Ovary (tissue), 9 donors: ENCODE results near the gene ERVV-1. TPM values are rescaled to one million over a fixed set of nuclear protein-coding genes. Genes with fewer than 3 reads are reported as not detected.

ENCODE experiments used
- DNase-seq, 5 donors: peaks; one replicate each; pipeline ENCODE4 v3.0.0-alpha.2; 2019 to 2020
- H3K27ac ChIP-seq, 2 donors: fragments of 200-600 bp; one replicate each; pipeline versions ENCODE4 v1.5.1 to v1.8.0; 2019 to 2022
- H3K27me3 ChIP-seq: fragments of 200-600 bp; one replicate; pipeline ENCODE4 v1.8.0; 2022
- H3K36me3 ChIP-seq: fragments of 200-600 bp; sonication (generic); one replicate; pipeline ENCODE4 v1.5.1; 2019
- H3K4me1 ChIP-seq: one replicate; pipeline ENCODE4 v1.8.1; 2013; ENCODE audit warnings: mild to moderate bottlenecking, moderate library complexity; ENCODE audit not compliant: insufficient read depth
- H3K4me3 ChIP-seq: fragments of 200-600 bp; sonication (generic); one replicate; pipeline ENCODE4 v1.5.1; 2017
- H3K9me3 ChIP-seq, 2 donors: fragments of 200-600 bp in 1 of 2; sonication (generic) in 1 of 2; one replicate each; pipeline versions ENCODE4 v1.5.1 to v1.8.1; 2013 to 2019; ENCODE audit warnings: mild to moderate bottlenecking in 1 of 2, moderate library complexity in 1 of 2
- CTCF ChIP-seq, 3 donors: fragments of 450-650 bp in 2 of 3; fragments of 200-600 bp in 1 of 3; IDR thresholded peaks; one replicate each; pipeline versions ENCODE4 v1.5.1 to v1.8.0; 2016 to 2022; ENCODE audit warnings: antibody characterized with exemption in 3 of 3, mild to moderate bottlenecking in 1 of 3
- EP300 ChIP-seq: sonication (generic); formaldehyde crosslinking; IDR thresholded peaks from one replicate; pipeline ENCODE4 v1.6.1; 2017; ENCODE audit warnings: antibody characterized with exemption
- POLR2A ChIP-seq: fragments of 450-650 bp; IDR thresholded peaks from one replicate; pipeline ENCODE4 v1.6.1; 2017; ENCODE audit warnings: antibody characterized with exemption, mild to moderate bottlenecking, moderate library complexity
- WGBS, 3 donors: extraction: QIAGEN DNeasy Blood & Tissue Kit in 1 of 3; methylation state at CpG; one replicate each; pipeline versions ENCODE4 v1.1.5 to v1.1.7; 2013 to 2017; 5-methylcytosine and 5-hydroxymethylcytosine counted together
- intact Hi-C, 4 donors: fragments of 100-400 bp; cut with DNase I; formaldehyde crosslinking; loops; one replicate each; pipeline versions ENCODE4 v1.11.0 to v1.15.1; 2022 to 2023
- polyA plus RNA-seq, 2 donors: library from polyadenylated mRNA; stranded (reverse); fragments of 200-250 nt in 1 of 2; fragments of 350-450 nt in 1 of 2; fragmentation: Illumina TruSeq in 1 of 2; extraction: RNeasy Lipid Tissue Mini Kit (QIAGEN cat#74804) in 1 of 2; gene quantifications; one replicate each; pipeline ENCODE4 v1.2.3, GENCODE V29; 2013 to 2014
- total RNA-seq, 7 donors: library from RNA; depleted of rRNA in 2 of 7; stranded (reverse); fragments of >200 nt in 2 of 7; fragmentation: NEBNext Ultra II Directional in 3 of 7; extraction: Animal tissue kit (Norgen Biotek cat#: 25700) in 3 of 7; gene quantifications; one replicate each; pipeline versions ENCODE4 v1.1.0 to v1.2.4, GENCODE V29; 2016 to 2023
- donor health status: DM: no; HTN: no; CAD: no; lungs with moderate emphysema.
- donor health status: DM: no; HTN: no; CAD: no.
- donor health status: Bipolar disorder and iron deficiency.
- donor health status: DM: yes; HTN: yes; CAD: no.
- donor health status: DM: no; HTN: no; CAD: no.
- donor health status: DM: yes; HTN: yes; CAD: no.

Gene ERVV-1
- total and polyA plus RNA-seq, 9 donors: not detected

- intact Hi-C loops: no loop called here
- Histone ChIP-seq H3K27ac (no peak overlapping the region), H3K4me3 (no peak overlapping the region), H3K27me3 (no peaks in the 10 kb centered on the region), H3K36me3 (no peaks in the 10 kb centered on the region), H3K9me3 (no peaks in the 10 kb centered on the region), H3K4me1 (no peaks in the 10 kb centered on the region)
- TF ChIP-seq CTCF (IDR thresholded peaks at IDR 0.05) (no peak), POLR2A (no peak), EP300 (no peak)
- no peak for DNase-seq
- 84 to 87% (median 85%) methylated on average over 5 of the region's 5 CpGs for WGBS, 3 donors
Measured at GRCh38 chr19:53004242-53004641, 9.5 kb upstream of the ERVV-1 start.

GRCh38 chr19:53007200-53007599 lies 6.5 kb upstream of the ERVV-1 start:
- Histone ChIP-seq H3K9me3 (no peaks in the 10 kb centered on the region), H3K27me3 (no peaks in the 10 kb centered on the region), H3K4me1 (no peaks in the 10 kb centered on the region), H3K27ac (no peak overlapping the region), H3K36me3 (no peaks in the 10 kb centered on the region), H3K4me3 (no peak overlapping the region)
- intact Hi-C loops: no loop called here
- TF ChIP-seq POLR2A: no peak
- no peak for TF ChIP-seq EP300
- TF ChIP-seq CTCF (IDR thresholded peaks at IDR 0.05): no peak
- DNase-seq: no peak
- 63 to 74% (median 64%) methylated on average over 7 of the region's 7 CpGs for WGBS, 3 donors

GRCh38 chr19:53007606-53008005 lies 6.1 kb upstream of the ERVV-1 start:
- Histone ChIP-seq H3K27ac (no peak overlapping the region), H3K36me3 (no peaks in the 10 kb centered on the region), H3K27me3 (no peaks in the 10 kb centered on the region), H3K9me3 (no peaks in the 10 kb centered on the region), H3K4me1 (no peaks in the 10 kb centered on the region), H3K4me3 (no peak overlapping the region)
- DNase-seq: no peak
- intact Hi-C loops: no loop called here
- WGBS, 3 donors: 46 to 67% (median 52%) methylated on average over 5 of the region's 5 CpGs
- TF ChIP-seq CTCF (IDR thresholded peaks at IDR 0.05) (no peak), POLR2A (no peak), EP300 (no peak)

- Histone ChIP-seq H3K4me1 (no peaks in the 10 kb centered on the region), H3K9me3 (no peaks in the 10 kb centered on the region), H3K4me3 (no peak overlapping the region), H3K27me3 (no peaks in the 10 kb centered on the region), H3K27ac (no peak overlapping the region), H3K36me3 (no peaks in the 10 kb centered on the region)
- WGBS, 3 donors: 86 to 90% (median 87%) methylated on average over 25 of the region's 25 CpGs
- DNase-seq: no peak
- TF ChIP-seq EP300 (no peak), POLR2A (no peak), CTCF (IDR thresholded peaks at IDR 0.05) (no peak)
- intact Hi-C loops: no loop called here
Measured at GRCh38 chr19:53008061-53008778, 5.5 kb upstream of the ERVV-1 start.
